ENCODE results near the gene ZNF618. TPM values are rescaled to one million over a fixed set of nuclear protein-coding genes. Genes with fewer than 3 reads are reported as not detected.

ZNF618 gene
- total RNA-seq, 2 donors from 2014 or later: 11.9 to 17.1 TPM

DNA sequence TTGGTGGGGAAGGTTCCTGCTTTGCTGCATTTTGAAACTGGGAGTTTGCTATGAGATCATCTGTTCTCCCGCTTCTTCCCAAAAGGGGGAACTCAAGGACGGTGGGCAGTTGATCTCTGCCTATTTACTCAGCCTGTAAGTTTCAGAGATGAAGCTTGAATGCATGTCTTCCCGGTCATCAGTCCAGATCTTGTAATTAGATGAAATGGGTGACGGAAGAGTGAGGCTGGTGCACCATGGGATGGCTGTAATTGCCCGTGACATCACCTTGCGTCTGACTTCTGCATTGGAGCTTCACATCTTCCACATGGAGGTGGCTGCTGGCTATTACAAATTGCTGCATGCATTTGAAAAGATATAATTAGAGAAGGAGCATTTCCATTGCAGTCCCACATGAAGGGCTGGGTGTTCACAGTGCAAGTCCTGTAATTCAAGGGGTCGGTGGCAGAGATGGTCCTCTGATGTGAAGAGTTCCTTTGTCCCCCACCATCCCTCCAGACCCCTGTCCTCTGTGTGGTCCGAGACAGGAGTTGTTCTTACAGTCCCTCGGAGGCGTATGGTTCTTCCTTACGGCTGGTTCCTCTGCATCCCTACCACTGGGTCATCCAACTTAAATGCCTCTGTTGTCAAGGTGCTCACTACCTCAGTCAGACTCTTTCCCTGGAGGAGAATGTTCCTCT, 72.9 kb downstream of the ZNF618 start:
- DNase-seq (no peak), ATAC-seq (no peak)
- Histone ChIP-seq H3K4me1 (no peaks in the 10 kb centered on the region), H3K36me3 (replicated peaks in 1 of 2; ENCODE audit: insufficient read depth in 1 of 2, low read depth in 2 of 2) (no peaks in the 10 kb centered on the region), H3K4me3 (no peak overlapping the region), H3K27ac (no peak overlapping the region), H3K27me3 (no peaks in the 10 kb centered on the region), H3K9me3 (no peaks in the 10 kb centered on the region)
- intact Hi-C loops (cut with DNase I): no loop called here
- WGBS, 2 donors: 76 to 78% methylated on average over 11 of the region's 11 CpGs
- TF ChIP-seq, protein P1, sequence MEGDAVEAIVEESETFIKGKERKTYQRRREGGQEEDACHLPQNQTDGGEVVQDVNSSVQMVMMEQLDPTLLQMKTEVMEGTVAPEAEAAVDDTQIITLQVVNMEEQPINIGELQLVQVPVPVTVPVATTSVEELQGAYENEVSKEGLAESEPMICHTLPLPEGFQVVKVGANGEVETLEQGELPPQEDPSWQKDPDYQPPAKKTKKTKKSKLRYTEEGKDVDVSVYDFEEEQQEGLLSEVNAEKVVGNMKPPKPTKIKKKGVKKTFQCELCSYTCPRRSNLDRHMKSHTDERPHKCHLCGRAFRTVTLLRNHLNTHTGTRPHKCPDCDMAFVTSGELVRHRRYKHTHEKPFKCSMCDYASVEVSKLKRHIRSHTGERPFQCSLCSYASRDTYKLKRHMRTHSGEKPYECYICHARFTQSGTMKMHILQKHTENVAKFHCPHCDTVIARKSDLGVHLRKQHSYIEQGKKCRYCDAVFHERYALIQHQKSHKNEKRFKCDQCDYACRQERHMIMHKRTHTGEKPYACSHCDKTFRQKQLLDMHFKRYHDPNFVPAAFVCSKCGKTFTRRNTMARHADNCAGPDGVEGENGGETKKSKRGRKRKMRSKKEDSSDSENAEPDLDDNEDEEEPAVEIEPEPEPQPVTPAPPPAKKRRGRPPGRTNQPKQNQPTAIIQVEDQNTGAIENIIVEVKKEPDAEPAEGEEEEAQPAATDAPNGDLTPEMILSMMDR (IDR thresholded peaks at IDR 0.05): no peak
- TF ChIP-seq POLR2A (IDR thresholded peaks at IDR 0.05): no peak

- no peaks in the 10 kb centered on the region for H3K36me3 ChIP-seq (replicated peaks in 1 of 2; ENCODE audit: insufficient read depth in 1 of 2, low read depth in 2 of 2)
- ATAC-seq (no peak), DNase-seq (no peak)
- intact Hi-C loops (cut with DNase I): no loop called here
- no peak overlapping the region for H3K4me3 ChIP-seq
- WGBS, 2 donors: 88 to 90% methylated on average over 17 of the region's 17 CpGs
- peaks cover 3% of the 10 kb centered on the region for H3K4me1 ChIP-seq
- no peak for TF ChIP-seq POLR2A (IDR thresholded peaks at IDR 0.05)
- TF ChIP-seq, protein P1 (IDR thresholded peaks at IDR 0.05): no peak
- no peaks in the 10 kb centered on the region for H3K9me3 ChIP-seq
- H3K27ac ChIP-seq: no peak overlapping the region
- H3K27me3 ChIP-seq: no peaks in the 10 kb centered on the region
Observed at GRCh38 chr9:113949571-113950078, 73.5 kb downstream of the ZNF618 start.

DNA sequence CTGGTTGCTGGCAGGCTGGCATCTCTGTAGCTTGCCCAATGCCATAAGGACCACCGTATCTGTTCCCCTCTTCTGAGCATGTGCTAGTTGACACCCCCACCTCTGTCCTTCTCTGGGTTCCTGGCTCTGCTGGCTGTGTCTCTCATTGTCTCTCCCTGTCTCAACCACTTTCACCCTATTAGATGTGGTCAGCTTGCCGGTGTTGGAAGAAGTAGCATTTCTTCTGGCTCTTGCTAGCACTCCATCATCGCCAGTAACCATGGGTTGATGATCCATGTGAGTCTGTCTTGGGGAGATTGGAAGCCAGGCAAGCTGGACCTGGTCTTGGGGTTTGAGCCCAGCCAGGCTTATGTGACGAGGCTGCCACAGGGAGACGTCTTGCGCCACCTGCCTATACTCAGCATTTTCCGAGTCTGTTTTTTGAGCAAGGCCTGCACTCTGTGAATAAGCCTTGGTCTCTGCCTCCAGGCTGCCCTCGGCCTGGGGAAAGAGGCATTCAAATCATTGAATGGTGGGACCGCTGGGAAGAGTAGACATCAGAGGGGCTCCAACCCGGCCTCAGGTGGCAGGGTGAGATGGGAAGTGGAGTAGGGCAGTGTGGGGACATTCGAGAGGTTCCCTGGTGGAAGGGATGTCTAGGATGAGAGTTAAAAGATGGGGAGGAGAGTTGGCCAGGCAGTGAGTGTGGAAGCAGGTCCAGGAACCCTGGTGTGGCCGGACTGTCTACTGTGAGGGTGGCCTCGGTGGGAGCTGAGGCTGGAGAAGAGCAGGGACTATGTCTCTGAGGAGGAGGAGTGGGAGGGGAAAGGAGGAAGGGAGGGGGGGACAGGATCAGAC, 74.3 kb downstream of the ZNF618 start:
- H3K36me3 ChIP-seq (replicated peaks in 1 of 2; ENCODE audit: insufficient read depth in 1 of 2, low read depth in 2 of 2): no peaks in the 10 kb centered on the region
- H3K4me3 ChIP-seq: no peak overlapping the region
- H3K4me1 ChIP-seq: peaks cover 11% of the 10 kb centered on the region
- WGBS, 2 donors: 85 to 95% methylated on average over 13 of the region's 13 CpGs
- TF ChIP-seq POLR2A (IDR thresholded peaks at IDR 0.05): no peak
- TF ChIP-seq, protein P1 (IDR thresholded peaks at IDR 0.05): no peak
- ATAC-seq (no peak), DNase-seq (no peak)
- H3K27me3 ChIP-seq: no peaks in the 10 kb centered on the region
- no peaks in the 10 kb centered on the region for H3K9me3 ChIP-seq
- no peak overlapping the region for H3K27ac ChIP-seq
- intact Hi-C loops (cut with DNase I): no loop called here

GRCh38 chr9:113951032-113951372, 74.9 kb downstream of the ZNF618 start:
- Histone ChIP-seq H3K27me3 (no peaks in the 10 kb centered on the region), H3K36me3 (replicated peaks in 1 of 2; ENCODE audit: insufficient read depth in 1 of 2, low read depth in 2 of 2) (no peaks in the 10 kb centered on the region), H3K27ac (no peak overlapping the region), H3K4me1 (peaks cover 15% of the 10 kb centered on the region), H3K4me3 (no peak overlapping the region), H3K9me3 (no peaks in the 10 kb centered on the region)
- WGBS, 2 donors: 87 to 88% methylated on average over 2 of the region's 2 CpGs
- intact Hi-C loops (cut with DNase I): no loop called here
- DNase-seq (no peak), ATAC-seq (no peak)
- no peak for TF ChIP-seq POLR2A (IDR thresholded peaks at IDR 0.05)
- TF ChIP-seq, protein P1 (IDR thresholded peaks at IDR 0.05): no peak
